ENCODE data around the gene KRT14.
"Not testable (repeated sequence)": the region's sequence is repeated elsewhere in the genome, so short reads cannot be mapped to it uniquely, and the experiment has no call there.

- TF ChIP-seq CTCF, POLR2A (IDR thresholded peaks at IDR 0.05): not testable (repeated sequence)
Observed at GRCh38 chr17:41628073-41628370, 41.3 kb upstream of the KRT14 start.

Measured in heart left ventricle (tissue), 13 donors.